ENCODE results near the gene ADGB. TPM values are rescaled to one million over a fixed set of nuclear protein-coding genes. Genes with fewer than 3 reads are reported as not detected.

ADGB gene
- total and polyA plus RNA-seq, 4 donors = 0.23 TPM; not detected in 3

DNA sequence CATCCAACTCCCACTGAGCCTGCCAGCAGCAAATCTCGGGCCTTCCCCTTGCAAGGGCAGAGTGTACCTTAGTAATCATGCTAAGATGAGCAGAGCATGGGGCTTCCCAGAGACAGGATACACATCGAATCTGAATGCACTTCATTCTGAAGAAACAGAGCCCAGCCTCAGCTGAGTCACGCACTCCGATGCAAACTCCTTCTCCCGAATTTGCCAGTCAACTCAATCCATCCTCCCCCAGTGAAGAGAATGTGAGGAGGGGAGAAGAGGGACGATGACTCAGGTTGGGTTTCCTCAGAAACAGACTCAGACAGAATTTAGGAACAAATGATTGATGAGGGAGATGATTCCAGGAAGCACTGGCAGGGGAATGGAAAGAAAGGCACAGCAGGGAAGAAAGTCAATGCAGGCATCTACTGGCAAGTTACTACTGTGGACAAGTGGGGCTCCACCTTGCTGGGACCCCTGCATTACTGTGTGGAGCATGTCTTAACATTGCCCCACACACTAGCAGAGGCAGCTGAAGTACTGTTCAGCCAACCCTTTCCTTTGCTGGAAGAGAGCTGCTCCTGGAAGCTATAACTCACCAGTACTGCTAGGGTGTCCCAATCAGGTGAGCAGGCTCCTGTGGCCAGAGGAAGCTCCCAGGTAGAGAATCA is 251.6 kb downstream of the ADGB start:
- WGBS = 75% methylated on average over 6 of the region's 6 CpGs
- Histone ChIP-seq H3K4me3 (ENCODE audit: low read depth in 1 of 3, low read length in 3 of 3) (no peak overlapping the region), H3K4me1 (ENCODE audit: control insufficient read depth in 4 of 4, insufficient read depth in 4 of 4, low read length in 3 of 4) (no peaks in the 10 kb centered on the region), H3K27ac (ENCODE audit: low read depth in 1 of 2, low read length in 2 of 2) (no peak overlapping the region), H3K9me3 (ENCODE audit: control insufficient read depth in 4 of 4, low read length in 3 of 4) (no peaks in the 10 kb centered on the region), H3K27me3 (ENCODE audit: control insufficient read depth in 4 of 4, insufficient read depth in 4 of 4, low read length in 3 of 4) (no peaks in the 10 kb centered on the region), H3K36me3 (ENCODE audit: control insufficient read depth in 4 of 4, insufficient read depth in 3 of 4, low read depth in 1 of 4, low read length in 3 of 4) (no peaks in the 10 kb centered on the region), H3K9ac (ENCODE audit: low read depth in 1 of 2, low read length in 2 of 2) (no peak overlapping the region)
- TF ChIP-seq TAF1 (conservative IDR thresholded peaks at IDR 0.05) (no peak), FOXA2 (IDR thresholded peaks at IDR 0.05) (no peak), NR2F2 (IDR thresholded peaks at IDR 0.05) (no peak), SP1 (IDR thresholded peaks at IDR 0.05) (no peak), HNF4A (conservative IDR thresholded peaks at IDR 0.05) (no peak), YY1 (IDR thresholded peaks at IDR 0.05) (no peak), EGR1 (IDR thresholded peaks at IDR 0.05; ENCODE audit: low read depth in 2 of 2) (no peak), RXRA (IDR thresholded peaks at IDR 0.05) (no peak), RAD21 (IDR thresholded peaks at IDR 0.05) (no peak), JUND (IDR thresholded peaks at IDR 0.05) (no peak), CTCF (IDR thresholded peaks at IDR 0.05; ENCODE audit: low read depth, low read length, missing input control) (no peak), HNF4G (IDR thresholded peaks at IDR 0.05) (no peak), GABPA (IDR thresholded peaks at IDR 0.05 in 1 of 2, conservative IDR thresholded peaks at IDR 0.05 in 1 of 2) (no peak), FOXA1 (IDR thresholded peaks at IDR 0.05) (no peak), REST (IDR thresholded peaks at IDR 0.05) (no peak)
- TF ChIP-seq, protein P1, sequence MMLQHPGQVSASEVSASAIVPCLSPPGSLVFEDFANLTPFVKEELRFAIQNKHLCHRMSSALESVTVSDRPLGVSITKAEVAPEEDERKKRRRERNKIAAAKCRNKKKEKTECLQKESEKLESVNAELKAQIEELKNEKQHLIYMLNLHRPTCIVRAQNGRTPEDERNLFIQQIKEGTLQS (IDR thresholded peaks at IDR 0.05) = no peak
- TF ChIP-seq, protein P2, sequence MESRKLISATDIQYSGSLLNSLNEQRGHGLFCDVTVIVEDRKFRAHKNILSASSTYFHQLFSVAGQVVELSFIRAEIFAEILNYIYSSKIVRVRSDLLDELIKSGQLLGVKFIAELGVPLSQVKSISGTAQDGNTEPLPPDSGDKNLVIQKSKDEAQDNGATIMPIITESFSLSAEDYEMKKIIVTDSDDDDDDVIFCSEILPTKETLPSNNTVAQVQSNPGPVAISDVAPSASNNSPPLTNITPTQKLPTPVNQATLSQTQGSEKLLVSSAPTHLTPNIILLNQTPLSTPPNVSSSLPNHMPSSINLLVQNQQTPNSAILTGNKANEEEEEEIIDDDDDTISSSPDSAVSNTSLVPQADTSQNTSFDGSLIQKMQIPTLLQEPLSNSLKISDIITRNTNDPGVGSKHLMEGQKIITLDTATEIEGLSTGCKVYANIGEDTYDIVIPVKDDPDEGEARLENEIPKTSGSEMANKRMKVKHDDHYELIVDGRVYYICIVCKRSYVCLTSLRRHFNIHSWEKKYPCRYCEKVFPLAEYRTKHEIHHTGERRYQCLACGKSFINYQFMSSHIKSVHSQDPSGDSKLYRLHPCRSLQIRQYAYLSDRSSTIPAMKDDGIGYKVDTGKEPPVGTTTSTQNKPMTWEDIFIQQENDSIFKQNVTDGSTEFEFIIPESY (IDR thresholded peaks at IDR 0.05) = no peak
- TF ChIP-seq, protein P3, sequence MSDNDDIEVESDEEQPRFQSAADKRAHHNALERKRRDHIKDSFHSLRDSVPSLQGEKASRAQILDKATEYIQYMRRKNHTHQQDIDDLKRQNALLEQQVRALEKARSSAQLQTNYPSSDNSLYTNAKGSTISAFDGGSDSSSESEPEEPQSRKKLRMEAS (IDR thresholded peaks at IDR 0.05) = no peak
- no peak for DNase-seq (ENCODE audit: low spot score)
